OCI-LY7 (cell line): ENCODE measurements around the gene UGT2B11. TPM values are rescaled to one million over a fixed set of nuclear protein-coding genes. Genes with fewer than 3 reads are reported as not detected.
"Not testable (repeated sequence)": the region's sequence is repeated elsewhere in the genome, so short reads cannot be mapped to it uniquely, and the experiment has no call there.

Experiments used
- BruUV-seq: library from RNA; stranded (reverse); fragments of 400-500 nt; replicated peaks from 2 replicates; lab custom pipeline; 2021; lab: Mats Ljungman, UMichigan
- CTCF ChIA-PET: fragments of 300-600 bp; sonication (Branson Sonifier 250); formaldehyde crosslinking; loops from one replicate; lab custom pipeline; 2022; ENCODE audit warnings: antibody characterized with exemption; ENCODE audit not compliant: unreplicated experiment; lab: Charles Lee
- POLR2A ChIA-PET: fragments of 300-600 bp; sonication (Branson Sonifier 250); formaldehyde crosslinking; loops from one replicate; lab custom pipeline; 2022; ENCODE audit warnings: antibody characterized with exemption; lab: Charles Lee
- DNase-seq: peaks from one replicate; pipeline ENCODE4 v3.0.0-alpha.2; 2015; ENCODE audit warnings: low spot score
- H2AFZ ChIP-seq: fragments of 200-600 bp; sonication (generic), shearing (Covaris generic); 2 replicates; pipeline ENCODE4 v1.6.1; 2014; ENCODE audit warnings: mild to moderate bottlenecking, antibody characterized with exemption, low read length, moderate library complexity
- H3K27ac ChIP-seq: fragments of 200-600 bp; sonication (generic); 2 replicates; pipeline ENCODE4 v1.5.1; 2014; ENCODE audit warnings: mixed run types, low read depth, mild to moderate bottlenecking, moderate library complexity, low read length, inconsistent platforms; ENCODE audit not compliant: poor library complexity, severe bottlenecking
- H3K36me3 ChIP-seq: fragments of 200-600 bp; sonication (generic); 2 replicates; pipeline ENCODE4 v1.6.1; 2014; ENCODE audit warnings: mild to moderate bottlenecking, antibody characterized with exemption, low read length, moderate library complexity, mixed read lengths; ENCODE audit not compliant: insufficient read depth
- H3K4me1 ChIP-seq: fragments of 200-600 bp; sonication (generic); 2 replicates; pipeline ENCODE4 v1.5.1; 2014; ENCODE audit warnings: mild to moderate bottlenecking, low read length; ENCODE audit not compliant: insufficient read depth, poor library complexity, severe bottlenecking
- H3K4me2 ChIP-seq: fragments of 200-600 bp; sonication (generic); 2 replicates; pipeline ENCODE4 v1.6.1; 2014; ENCODE audit warnings: mild to moderate bottlenecking, low read length
- H3K4me3 ChIP-seq: fragments of 200-600 bp; sonication (generic); 2 replicates; pipeline ENCODE4 v1.5.1; 2014; ENCODE audit warnings: mild to moderate bottlenecking, low read depth, low read length; ENCODE audit not compliant: poor library complexity, severe bottlenecking
- H3K79me2 ChIP-seq: fragments of 200-600 bp; sonication (generic); 2 replicates; pipeline ENCODE4 v1.6.1; 2016; ENCODE audit warnings: low read depth, mild to moderate bottlenecking, low read length, moderate library complexity, mixed read lengths; ENCODE audit not compliant: insufficient read depth
- H3K9me2 ChIP-seq: fragments of 200-600 bp; sonication (generic); 2 replicates; pipeline ENCODE4 v1.6.1; 2016; ENCODE audit warnings: mild to moderate bottlenecking, low read length, mixed read lengths; ENCODE audit not compliant: insufficient read depth
- H3K9me3 ChIP-seq: fragments of 200-600 bp; sonication (generic); 2 replicates; pipeline ENCODE4 v1.6.1; 2014; ENCODE audit warnings: mild to moderate bottlenecking, mixed run types, low read length, mixed read lengths
- H4K20me1 ChIP-seq: fragments of 200-600 bp; sonication (generic); 2 replicates; pipeline ENCODE4 v1.6.1; 2014; ENCODE audit warnings: mild to moderate bottlenecking, antibody characterized with exemption, low read length, moderate library complexity, mixed read lengths; ENCODE audit not compliant: insufficient read depth
- CTCF ChIP-seq: fragments of 200-600 bp; sonication (generic); conservative IDR thresholded peaks from 2 replicates; pipeline ENCODE4 v1.5.1; 2014; ENCODE audit warnings: mild to moderate bottlenecking, antibody characterized with exemption, low read length, moderate library complexity, mixed read lengths
- EZH2phosphoT487 ChIP-seq: fragments of 200-600 bp; sonication (generic); IDR thresholded peaks from 2 replicates; pipeline ENCODE4 v1.6.1; 2018; ENCODE audit warnings: low read depth, borderline replicate concordance, mild to moderate bottlenecking, mixed run types, antibody characterized with exemption, low read length, moderate library complexity, mixed read lengths
- intact Hi-C: fragments of 100-400 bp; cut with micrococcal nuclease; formaldehyde crosslinking; loops from one replicate; pipeline ENCODE4 v1.10.0; 2022; ENCODE audit not compliant: unreplicated experiment
- total RNA-seq, 2 experiments: library from RNA; depleted of rRNA in 1 of 2; stranded (reverse); fragments of >200 nt in 1 of 2; shearing (Covaris generic) in 1 of 2; gene quantifications; 2 replicates each; pipeline ENCODE4 v1.2.3, GENCODE V29; 2014 to 2022

UGT2B11 gene
- total RNA-seq, 2 experiments from 2014 or later, result not detected

GRCh38 chr4:69224891-69225290 lies 10.3 kb upstream of the UGT2B11 start:
- no peak for DNase-seq
- intact Hi-C loops, result no loop called here
- TF ChIP-seq EZH2phosphoT487 (no peak), CTCF (no peak)
- no peaks in the 10 kb centered on the region for H3K9me3 ChIP-seq
- H3K79me2 ChIP-seq, result no peaks in the 10 kb centered on the region
- no peak overlapping the region for H3K4me3 ChIP-seq
- no peak overlapping the region for H2AFZ ChIP-seq
- POLR2A ChIA-PET, result no interaction called here
- no peaks in the 10 kb centered on the region for H3K36me3 ChIP-seq
- no peaks in the 10 kb centered on the region for H4K20me1 ChIP-seq
- no TSS peak for BruUV-seq
- CTCF ChIA-PET, result no interaction called here
- H3K9me2 ChIP-seq, result no peaks in the 10 kb centered on the region
- no peaks in the 10 kb centered on the region for H3K4me1 ChIP-seq
- no peak overlapping the region for H3K27ac ChIP-seq
- no peak overlapping the region for H3K4me2 ChIP-seq

- H3K4me1 ChIP-seq, H3K9me2 ChIP-seq, H2AFZ ChIP-seq, DNase-seq, H3K4me3 ChIP-seq, H3K36me3 ChIP-seq, POLR2A ChIA-PET, H3K4me2 ChIP-seq, CTCF ChIA-PET, H3K9me3 ChIP-seq, H3K79me2 ChIP-seq, H3K27ac ChIP-seq, intact Hi-C loops, BruUV-seq, H4K20me1 ChIP-seq: not testable (repeated sequence)
Measured at GRCh38 chr4:69223277-69223676, 8.7 kb upstream of the UGT2B11 start.

- H3K9me2 ChIP-seq, POLR2A ChIA-PET, H3K4me2 ChIP-seq, H3K4me3 ChIP-seq, H3K9me3 ChIP-seq, H3K36me3 ChIP-seq, DNase-seq, H2AFZ ChIP-seq, H3K27ac ChIP-seq, BruUV-seq, H3K4me1 ChIP-seq, H4K20me1 ChIP-seq, H3K79me2 ChIP-seq, CTCF ChIA-PET, intact Hi-C loops: not testable (repeated sequence)
Measured at GRCh38 chr4:69218491-69218890, 3.9 kb upstream of the UGT2B11 start.

GRCh38 chr4:69210911-69211310 lies 3.6 kb downstream of the UGT2B11 start:
- no peaks in the 10 kb centered on the region for H3K9me3 ChIP-seq
- H3K9me2 ChIP-seq, result no peaks in the 10 kb centered on the region
- CTCF ChIA-PET, result no interaction called here
- no peaks in the 10 kb centered on the region for H4K20me1 ChIP-seq
- H3K4me3 ChIP-seq, result no peak overlapping the region
- no peaks in the 10 kb centered on the region for H3K36me3 ChIP-seq
- no peak overlapping the region for H2AFZ ChIP-seq
- no peaks in the 10 kb centered on the region for H3K4me1 ChIP-seq
- H3K79me2 ChIP-seq, result no peaks in the 10 kb centered on the region
- intact Hi-C loops, result no loop called here
- no peak overlapping the region for H3K27ac ChIP-seq
- no peak overlapping the region for H3K4me2 ChIP-seq
- POLR2A ChIA-PET, result no interaction called here
- BruUV-seq, result no TSS peak
- no peak for DNase-seq
- TF ChIP-seq EZH2phosphoT487, result no peak
- TF ChIP-seq CTCF, result no peak

- POLR2A ChIA-PET, H4K20me1 ChIP-seq, H3K79me2 ChIP-seq, H3K4me1 ChIP-seq, H3K36me3 ChIP-seq, H3K27ac ChIP-seq, H3K4me2 ChIP-seq, CTCF ChIA-PET, H3K9me2 ChIP-seq, H3K9me3 ChIP-seq, BruUV-seq, H2AFZ ChIP-seq, H3K4me3 ChIP-seq, DNase-seq, intact Hi-C loops: not testable (repeated sequence)
Measured at GRCh38 chr4:69198506-69198905, 16.0 kb downstream of the UGT2B11 start.
